ENCODE measurements around the gene STK4.

DNA sequence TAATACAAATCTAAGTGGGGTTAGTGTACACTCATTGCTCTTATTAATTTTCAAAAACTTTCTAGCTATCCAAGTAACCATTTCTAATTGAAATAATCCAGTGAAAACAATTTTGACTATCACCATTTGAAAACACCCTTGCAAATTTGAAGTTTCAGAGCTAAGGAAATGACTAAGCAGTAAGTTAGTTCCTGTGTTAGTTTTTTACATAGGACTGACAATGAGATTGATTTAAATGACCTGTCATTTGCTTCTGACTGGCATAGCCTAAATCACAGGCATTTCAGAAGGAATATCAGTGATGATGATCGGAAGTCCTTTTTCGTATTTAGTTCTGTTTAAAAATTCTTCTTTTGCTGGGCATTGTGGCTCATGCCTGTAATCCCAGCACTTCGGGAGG, 27.0 kb downstream of the STK4 start:
- TF ChIP-seq, protein P1, sequence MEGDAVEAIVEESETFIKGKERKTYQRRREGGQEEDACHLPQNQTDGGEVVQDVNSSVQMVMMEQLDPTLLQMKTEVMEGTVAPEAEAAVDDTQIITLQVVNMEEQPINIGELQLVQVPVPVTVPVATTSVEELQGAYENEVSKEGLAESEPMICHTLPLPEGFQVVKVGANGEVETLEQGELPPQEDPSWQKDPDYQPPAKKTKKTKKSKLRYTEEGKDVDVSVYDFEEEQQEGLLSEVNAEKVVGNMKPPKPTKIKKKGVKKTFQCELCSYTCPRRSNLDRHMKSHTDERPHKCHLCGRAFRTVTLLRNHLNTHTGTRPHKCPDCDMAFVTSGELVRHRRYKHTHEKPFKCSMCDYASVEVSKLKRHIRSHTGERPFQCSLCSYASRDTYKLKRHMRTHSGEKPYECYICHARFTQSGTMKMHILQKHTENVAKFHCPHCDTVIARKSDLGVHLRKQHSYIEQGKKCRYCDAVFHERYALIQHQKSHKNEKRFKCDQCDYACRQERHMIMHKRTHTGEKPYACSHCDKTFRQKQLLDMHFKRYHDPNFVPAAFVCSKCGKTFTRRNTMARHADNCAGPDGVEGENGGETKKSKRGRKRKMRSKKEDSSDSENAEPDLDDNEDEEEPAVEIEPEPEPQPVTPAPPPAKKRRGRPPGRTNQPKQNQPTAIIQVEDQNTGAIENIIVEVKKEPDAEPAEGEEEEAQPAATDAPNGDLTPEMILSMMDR (conservative IDR thresholded peaks at IDR 0.05 in 1 of 2, IDR thresholded peaks at IDR 0.05 in 1 of 2; ENCODE audit: extremely low read depth in 1 of 2, insufficient read depth in 1 of 2, low read depth in 1 of 2, low read length in 2 of 2): no peak
- no peak for TF ChIP-seq EZH2 (IDR thresholded peaks at IDR 0.05; ENCODE audit: borderline replicate concordance, low read length)

Data from mammary epithelial cell (primary cell).